ENCODE measurements around the gene STAB2.

Gene STAB2

GRCh38 chr12:103705098-103705497, 118.0 kb downstream of the STAB2 start:
- no peak for DNase-seq

GRCh38 chr12:103705927-103706326, 118.9 kb downstream of the STAB2 start:
- DNase-seq: no peak

- no peak for DNase-seq
These were observed 120.4 kb downstream of the STAB2 start for GRCh38 chr12:103707446-103707845.

- no peak for DNase-seq
These were observed 123.5 kb downstream of the STAB2 start for GRCh38 chr12:103710544-103710943.

GRCh38 chr12:103712216-103712615, 125.1 kb downstream of the STAB2 start:
- no peak for DNase-seq

GRCh38 chr12:103715494-103715893, 128.4 kb downstream of the STAB2 start:
- no peak for DNase-seq

GRCh38 chr12:103716517-103717196, 129.6 kb downstream of the STAB2 start:
- no peak for DNase-seq

- no peak for DNase-seq
These were observed 138.3 kb downstream of the STAB2 start for GRCh38 chr12:103725398-103725797.

GRCh38 chr12:103727638-103728037, 140.6 kb downstream of the STAB2 start:
- no peak for DNase-seq

GRCh38 chr12:103728323-103728722, 141.2 kb downstream of the STAB2 start:
- DNase-seq: no peak

GRCh38 chr12:103729499-103729898, 142.4 kb downstream of the STAB2 start:
- DNase-seq: no peak

- DNase-seq: no peak
These were observed 144.5 kb downstream of the STAB2 start for GRCh38 chr12:103731539-103731938.

GRCh38 chr12:103734863-103735262, 147.8 kb downstream of the STAB2 start:
- DNase-seq: no peak

GRCh38 chr12:103735291-103735690, 148.2 kb downstream of the STAB2 start:
- no peak for DNase-seq

- no peak for DNase-seq
These were observed 149.5 kb downstream of the STAB2 start for GRCh38 chr12:103736572-103736971.

- no peak for DNase-seq
These were observed 150.8 kb downstream of the STAB2 start for GRCh38 chr12:103737881-103738280.

- no peak for DNase-seq
These were observed 155.4 kb downstream of the STAB2 start for GRCh38 chr12:103742349-103742932.

- no peak for DNase-seq
These were observed 156.7 kb downstream of the STAB2 start for GRCh38 chr12:103743788-103744187.

GRCh38 chr12:103745962-103746361, 158.9 kb downstream of the STAB2 start:
- no peak for DNase-seq

GRCh38 chr12:103748002-103748401, 160.9 kb downstream of the STAB2 start:
- no peak for DNase-seq

GRCh38 chr12:103748875-103749274, 161.8 kb downstream of the STAB2 start:
- DNase-seq: no peak

GRCh38 chr12:103751171-103751570, 164.1 kb downstream of the STAB2 start:
- DNase-seq: no peak

GRCh38 chr12:103751600-103751999, 164.5 kb downstream of the STAB2 start:
- no peak for DNase-seq

GRCh38 chr12:103755425-103755824, 168.4 kb downstream of the STAB2 start:
- DNase-seq: no peak

GRCh38 chr12:103756443-103756842, 169.4 kb downstream of the STAB2 start:
- no peak for DNase-seq
